Tibial nerve (tissue), 4 donors: ENCODE data around the gene MRPS33.
"Not testable (repeated sequence)": the region's sequence is repeated elsewhere in the genome, so short reads cannot be mapped to it uniquely, and the experiment has no call there.

ENCODE experiments used
- CTCF ChIP-seq, 5 experiments: fragments of 200-600 bp in 3 of 5; fragments of 450-650 bp in 2 of 5; sonication (generic) in 3 of 5; IDR thresholded peaks; one replicate each; pipeline ENCODE4 v1.5.1; 2016 to 2019; ENCODE audit warnings: antibody characterized with exemption in 5 of 5, mild to moderate bottlenecking in 3 of 5, moderate library complexity in 2 of 5
- EP300 ChIP-seq, 2 donors: sonication (generic); formaldehyde crosslinking; IDR thresholded peaks; one replicate each; pipeline ENCODE4 v1.6.1; 2017; ENCODE audit warnings: antibody characterized with exemption in 2 of 2, mild to moderate bottlenecking in 1 of 2
- POLR2A ChIP-seq, 2 donors: fragments of 450-650 bp; IDR thresholded peaks; one replicate each; pipeline ENCODE4 v1.6.1; 2017; ENCODE audit warnings: antibody characterized with exemption in 2 of 2, mild to moderate bottlenecking in 2 of 2, moderate library complexity in 2 of 2

DNA sequence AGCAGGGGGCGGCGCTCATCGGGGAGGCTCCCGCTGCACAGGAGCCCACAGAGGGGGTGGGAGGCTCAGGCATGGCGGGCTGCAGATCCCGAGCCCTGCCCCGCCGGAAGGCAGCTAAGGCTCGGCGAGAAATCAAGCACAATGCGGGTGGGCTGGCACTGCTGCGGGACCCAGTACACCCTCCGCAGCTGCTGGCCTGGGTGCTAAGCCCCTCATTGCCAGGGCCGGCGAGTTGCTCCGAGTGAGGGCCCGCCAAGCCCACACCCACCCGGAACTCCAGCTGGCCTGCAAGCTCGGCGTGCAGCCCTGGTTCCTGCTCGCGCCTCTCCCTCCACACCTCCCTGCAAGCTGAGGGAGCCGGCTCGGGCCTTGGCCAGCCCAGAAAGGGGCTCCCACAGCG is 57.8 kb downstream of the MRPS33 start:
- TF ChIP-seq CTCF, POLR2A, EP300 (IDR thresholded peaks at IDR 0.05): not testable (repeated sequence)
